H1 (cell line): Measurements from ENCODE around the gene DCLRE1B. TPM values are rescaled to one million over a fixed set of nuclear protein-coding genes. Genes with fewer than 3 reads are reported as not detected.

Source experiments
- CTCF ChIA-PET: fragments of 300-600 bp; sonication (Branson Sonifier 250); formaldehyde crosslinking; loops from one replicate; lab custom pipeline; 2021; ENCODE audit not compliant: partially characterized antibody; lab: Charles Lee
- POLR2A ChIA-PET: fragments of 300-600 bp; sonication (Branson Sonifier 250); formaldehyde crosslinking; loops from one replicate; lab custom pipeline; 2021; ENCODE audit warnings: inconsistent platforms; ENCODE audit not compliant: partially characterized antibody; lab: Charles Lee
- DNase-seq, 2 experiments: peaks; one replicate each; pipeline versions ENCODE4 v3.0.0 to v3.0.0-alpha.2; 2010 to 2022; ENCODE audit warnings: low spot score in 2 of 2, low read depth in 1 of 2, mixed read lengths in 1 of 2
- FAIRE-seq: peaks from 2 replicates; lab custom pipeline; 2011; peaks lifted over from hg19 to GRCh38; lab: Jason Lieb, UNC
- H2AFZ ChIP-seq: 2 replicates; pipeline ENCODE4 v1.8.1; 2012; ENCODE audit warnings: low read length, inconsistent platforms
- H2AK5ac ChIP-seq: 2 replicates; pipeline ENCODE4 v1.6.1; 2013; ENCODE audit warnings: low read depth, low read length
- H2BK120ac ChIP-seq: replicated peaks from 2 replicates; pipeline ENCODE3; 2013; ENCODE audit warnings: low read depth, low read length, inconsistent platforms
- H2BK12ac ChIP-seq: 2 replicates; pipeline ENCODE4 v1.6.1; 2013; ENCODE audit warnings: low read depth, low read length
- H2BK15ac ChIP-seq: 2 replicates; pipeline ENCODE4 v1.6.1; 2013; ENCODE audit warnings: low read length
- H2BK20ac ChIP-seq: 2 replicates; pipeline ENCODE4 v1.6.1; 2013; ENCODE audit warnings: low read length
- H2BK5ac ChIP-seq: 2 replicates; pipeline ENCODE4 v1.6.1; 2013; ENCODE audit warnings: low read depth, low read length
- H3K14ac ChIP-seq: 2 replicates; pipeline ENCODE4 v1.6.1; 2013; ENCODE audit warnings: inconsistent platforms; ENCODE audit not compliant: insufficient read length
- H3K18ac ChIP-seq: 2 replicates; pipeline ENCODE4 v1.6.1; 2013; ENCODE audit warnings: low read length; ENCODE audit errors: extremely low read depth
- H3K23ac ChIP-seq: 2 replicates; pipeline ENCODE4 v1.6.1; 2013; ENCODE audit warnings: inconsistent platforms; ENCODE audit not compliant: insufficient read length
- H3K23me2 ChIP-seq: 2 replicates; pipeline ENCODE4 v1.6.1; 2013; ENCODE audit warnings: low read depth, low read length
- H3K27ac ChIP-seq: 2 replicates; pipeline ENCODE4 v1.6.1; 2011; ENCODE audit warnings: low read depth, low read length, inconsistent platforms
- H3K27me3 ChIP-seq, 4 experiments: replicated peaks in 1 of 4; 1 replicate in 1 of 4; 2 replicates in 3 of 4; pipeline versions ENCODE4 v1.6.1 to v1.8.1; 2011 to 2013; ENCODE audit warnings: low read length in 3 of 4, mild to moderate bottlenecking in 3 of 4, inconsistent platforms in 2 of 4, mixed read lengths in 2 of 4, moderate library complexity in 1 of 4; ENCODE audit not compliant: control insufficient read depth in 3 of 4, insufficient read depth in 3 of 4; ENCODE audit errors: extremely low read depth in 1 of 4
- H3K36me3 ChIP-seq, 4 experiments: 2 replicates each; pipeline versions ENCODE4 v1.6.1 to v1.8.1; 2011 to 2013; ENCODE audit warnings: mild to moderate bottlenecking in 4 of 4, low read length in 3 of 4, moderate library complexity in 2 of 4, control low read depth in 1 of 4, inconsistent platforms in 1 of 4; ENCODE audit not compliant: insufficient read depth in 4 of 4, control insufficient read depth in 2 of 4
- H3K4ac ChIP-seq: replicated peaks from 2 replicates; pipeline ENCODE3; 2013; ENCODE audit warnings: low read length, low read depth, mixed read lengths, inconsistent platforms; ENCODE audit not compliant: insufficient read length
- H3K4me1 ChIP-seq, 4 experiments: replicated peaks in 1 of 4; 1 replicate in 1 of 4; 2 replicates in 3 of 4; pipeline versions ENCODE4 v1.6.1 to v1.8.1; 2011 to 2013; ENCODE audit warnings: low read length in 3 of 4, inconsistent platforms in 2 of 4, mixed read lengths in 1 of 4; ENCODE audit not compliant: insufficient read depth in 4 of 4, control insufficient read depth in 3 of 4
- H3K4me2 ChIP-seq, 2 experiments: 2 replicates each; pipeline versions ENCODE4 v1.6.1 to v1.8.1; 2011 to 2013; ENCODE audit warnings: low read depth in 2 of 2, low read length in 2 of 2, control low read depth in 1 of 2, inconsistent platforms in 1 of 2, mild to moderate bottlenecking in 1 of 2; ENCODE audit not compliant: insufficient read depth in 1 of 2
- H3K4me3 ChIP-seq, 4 experiments: fragments of 200-600, 300-600 bp in 1 of 4; sonication (generic), shearing (Covaris generic), sonication (Bioruptor Twin) in 1 of 4; 2 replicates each; pipeline versions ENCODE4 v1.5.1 to v1.8.1; 2011 to 2016; ENCODE audit warnings: low read length in 4 of 4, low read depth in 3 of 4, control low read depth in 2 of 4, inconsistent platforms in 2 of 4, mild to moderate bottlenecking in 2 of 4, mixed read lengths in 1 of 4, moderate library complexity in 1 of 4; ENCODE audit not compliant: insufficient read depth in 2 of 4; ENCODE audit errors: extremely low read depth in 1 of 4
- H3K56ac ChIP-seq: replicated peaks from 2 replicates; pipeline ENCODE3; 2013; ENCODE audit warnings: low read depth, mild to moderate bottlenecking, mixed read lengths, low read length, inconsistent platforms; ENCODE audit not compliant: insufficient read length
- H3K79me1 ChIP-seq: 2 replicates; pipeline ENCODE4 v1.6.1; 2013; ENCODE audit warnings: low read depth, low read length, control low read depth
- H3K79me2 ChIP-seq, 2 experiments: 2 replicates each; pipeline versions ENCODE4 v1.6.1 to v1.8.1; 2012 to 2013; ENCODE audit warnings: low read length in 2 of 2, mild to moderate bottlenecking in 2 of 2, inconsistent platforms in 1 of 2; ENCODE audit not compliant: insufficient read depth in 2 of 2, control insufficient read depth in 1 of 2
- H3K9ac ChIP-seq, 4 experiments: replicated peaks in 1 of 4; 1 replicate in 1 of 4; 2 replicates in 3 of 4; pipeline versions ENCODE4 v1.6.1 to v1.8.1; 2011 to 2013; ENCODE audit warnings: low read depth in 3 of 4, low read length in 3 of 4, control low read depth in 2 of 4, mild to moderate bottlenecking in 2 of 4, moderate library complexity in 2 of 4, inconsistent platforms in 1 of 4; ENCODE audit errors: extremely low read depth in 1 of 4
- H3K9me3 ChIP-seq, 2 experiments: 2 replicates each; pipeline versions ENCODE4 v1.6.1 to v1.8.1; 2012 to 2013; ENCODE audit warnings: mild to moderate bottlenecking in 2 of 2, moderate library complexity in 2 of 2, control low read depth in 1 of 2, inconsistent platforms in 1 of 2, low read depth in 1 of 2, low read length in 1 of 2, mixed read lengths in 1 of 2; ENCODE audit not compliant: insufficient read depth in 2 of 2
- H4K20me1 ChIP-seq, 2 experiments: replicated peaks in 1 of 2; 2 replicates each; pipeline versions ENCODE3 to v1.8.1; 2011 to 2013; ENCODE audit warnings: inconsistent platforms in 2 of 2, low read length in 2 of 2, mild to moderate bottlenecking in 1 of 2; ENCODE audit not compliant: insufficient read depth in 2 of 2, control insufficient read depth in 1 of 2
- H4K5ac ChIP-seq: 2 replicates; pipeline ENCODE4 v1.6.1; 2013; ENCODE audit warnings: low read length, low read depth, mixed read lengths, inconsistent platforms; ENCODE audit not compliant: insufficient read length
- H4K8ac ChIP-seq: 2 replicates; pipeline ENCODE4 v1.8.0; 2013; ENCODE audit warnings: mild to moderate bottlenecking, moderate library complexity, low read length, inconsistent platforms; ENCODE audit not compliant: insufficient read depth; ENCODE audit errors: extremely low read depth
- H4K91ac ChIP-seq: replicated peaks from 2 replicates; pipeline ENCODE3; 2013; ENCODE audit warnings: low read length, mixed read lengths, inconsistent platforms; ENCODE audit not compliant: insufficient read length
- BACH1 ChIP-seq: IDR thresholded peaks from 2 replicates; pipeline ENCODE4 v1.6.1; 2012; ENCODE audit warnings: low read length, improper control_type of control experiment
- EZH2 ChIP-seq: fragments of 200-600 bp; sonication (generic); IDR thresholded peaks from 2 replicates; pipeline ENCODE4 v1.7.1; 2012; ENCODE audit warnings: low read depth, mild to moderate bottlenecking, moderate library complexity, low read length, inconsistent platforms; ENCODE audit not compliant: severe bottlenecking
- HDAC6 ChIP-seq: IDR thresholded peaks from one replicate; pipeline ENCODE4 v1.7.1; 2012; ENCODE audit warnings: low read depth, mild to moderate bottlenecking, inconsistent platforms, low read length, moderate library complexity
- MAX ChIP-seq: IDR thresholded peaks from 2 replicates; pipeline ENCODE4 v1.6.1; 2012; ENCODE audit warnings: inconsistent platforms
- PHF8 ChIP-seq: fragments of 200-600 bp; sonication (generic); conservative IDR thresholded peaks from 2 replicates; pipeline ENCODE4 v1.7.1; 2012; ENCODE audit warnings: low read depth, mild to moderate bottlenecking, inconsistent platforms, low read length, moderate library complexity
- RNF2 ChIP-seq: fragments of 200-900, 300-1000 bp; sonication (generic); IDR thresholded peaks from 2 replicates; pipeline ENCODE4 v1.7.1; 2016; ENCODE audit warnings: borderline replicate concordance, low read depth, mild to moderate bottlenecking, antibody characterized with exemption, low read length; ENCODE audit not compliant: poor library complexity, severe bottlenecking; ENCODE audit errors: missing control alignments
- RXRA ChIP-seq: IDR thresholded peaks from 2 replicates; pipeline ENCODE4 v1.6.1; 2011; ENCODE audit warnings: low read depth, mild to moderate bottlenecking, low read length, moderate library complexity; ENCODE audit not compliant: insufficient read depth
- SP4 ChIP-seq: IDR thresholded peaks from 2 replicates; pipeline ENCODE4 v1.6.1; 2012; ENCODE audit warnings: low read length, inconsistent platforms
- TEAD4 ChIP-seq: IDR thresholded peaks from 2 replicates; pipeline ENCODE4 v1.6.1; 2012; ENCODE audit warnings: low read depth, low read length, inconsistent platforms, mixed read lengths
- YY1 ChIP-seq: IDR thresholded peaks from 2 replicates; pipeline ENCODE4 v1.6.1; 2011; ENCODE audit warnings: low read depth, mild to moderate bottlenecking, low read length
- ZNF274 ChIP-seq: IDR thresholded peaks from 2 replicates; pipeline ENCODE4 v1.7.0; 2012; ENCODE audit warnings: low read length, borderline replicate concordance; ENCODE audit errors: extremely low read depth
- polyA plus RNA-seq, 7 experiments: library from polyadenylated mRNA; depleted of rRNA in 3 of 7; stranded (reverse) in 5 of 7; unstranded in 2 of 7; fragments of >200 nt in 5 of 7; fragments of 200-250 nt in 2 of 7; gene quantifications; 1 replicate in 5 of 7; 2 replicates in 1 of 7; 4 replicates in 1 of 7; pipeline versions ENCODE4 v1.2.1 to v1.2.3, GENCODE V29; 2011 to 2013; ENCODE audit warnings: missing spikeins in 2 of 7, mixed read lengths in 2 of 7
- total RNA-seq: library from RNA; stranded (reverse); fragmentation: NEBNext Ultra II Directional; extraction: Animal tissue kit (Norgen Biotek cat#: 25700); gene quantifications from 2 replicates; pipeline ENCODE4 v1.2.1, GENCODE V29; 2021

The DCLRE1B gene
- total and polyA plus RNA-seq, 2 of the 8 experiments (the other 6 are each of a cell fraction or from before 2014, with no cell fraction given): 5.5 to 11.0 TPM

GRCh38 chr1:113931451-113931851 lies 26.3 kb downstream of the DCLRE1B start (continued):
- TF ChIP-seq HDAC6: no peak
- TF ChIP-seq, all 59 proteins: peak for 0

- Histone ChIP-seq H4K20me1 (peaks cover 0 to 11% of the 10 kb centered on the region in 2 experiments), H3K36me3 (no peaks in the 10 kb centered on the region), H3K4me1 (peaks cover 0 to 3% (median 1%) of the 10 kb centered on the region in 4 experiments; a peak in 5 of 7 replicates), H3K79me1 (peaks cover 7% of the 10 kb centered on the region), H3K4me2 (no peak overlapping the region), H3K4ac (no peak overlapping the region), H2BK20ac (no peak overlapping the region), H4K5ac (no peak overlapping the region), H4K8ac (no peak overlapping the region), H3K9ac (no peak overlapping the region), H2BK12ac (no peak overlapping the region), H2AFZ (no peak overlapping the region), H3K9me3 (no peaks in the 10 kb centered on the region), H3K14ac (no peak overlapping the region), H3K18ac (no peak overlapping the region), H2BK120ac (no peak overlapping the region), H4K91ac (no peak overlapping the region), H3K23ac (no peak overlapping the region), H3K4me3 (no peak overlapping the region), H3K79me2 (peaks cover 23 to 91% of the 10 kb centered on the region in 2 experiments), H2BK15ac (no peak overlapping the region), H2AK5ac (no peak overlapping the region), H2BK5ac (no peak overlapping the region), H3K27ac (no peak overlapping the region), H3K27me3 (no peaks in the 10 kb centered on the region), H3K56ac (no peak overlapping the region), H3K23me2 (peaks cover 9% of the 10 kb centered on the region)
- ChIA-PET POLR2A (no interaction called here), CTCF (interaction anchor here (0.6 to 1.7 kb wide), 4 partner anchors 9 to 301 kb away, joined by 3 to 4 read pairs (median 3); no protein-coding TSS in a partner anchor)
- TF ChIP-seq BACH1: no peak
- TF ChIP-seq RNF2: no peak
- no peak for TF ChIP-seq YY1
- TF ChIP-seq TEAD4: no peak
- no peak for TF ChIP-seq SP4
- no peak for TF ChIP-seq ZNF274
- TF ChIP-seq RXRA: no peak
- no peak for TF ChIP-seq EZH2
- TF ChIP-seq PHF8: no peak
- TF ChIP-seq MAX: no peak
- FAIRE-seq: no peak
- DNase-seq: no peak
Measured at GRCh38 chr1:113934006-113934405, 28.9 kb downstream of the DCLRE1B start.
